H1 (cell line): ENCODE results near the gene FAM98C. TPM values are rescaled to one million over a fixed set of nuclear protein-coding genes. Genes with fewer than 3 reads are reported as not detected.

ENCODE experiments used
- CTCF ChIA-PET: fragments of 300-600 bp; sonication (Branson Sonifier 250); formaldehyde crosslinking; loops from one replicate; lab custom pipeline; 2021; ENCODE audit not compliant: partially characterized antibody; lab: Charles Lee
- POLR2A ChIA-PET: fragments of 300-600 bp; sonication (Branson Sonifier 250); formaldehyde crosslinking; loops from one replicate; lab custom pipeline; 2021; ENCODE audit warnings: inconsistent platforms; ENCODE audit not compliant: partially characterized antibody; lab: Charles Lee
- DNase-seq, 2 experiments: peaks; one replicate each; pipeline versions ENCODE4 v3.0.0 to v3.0.0-alpha.2; 2010 to 2022; ENCODE audit warnings: low spot score in 2 of 2, low read depth in 1 of 2, mixed read lengths in 1 of 2
- FAIRE-seq: peaks from 2 replicates; lab custom pipeline; 2011; peaks lifted over from hg19 to GRCh38; lab: Jason Lieb, UNC
- H2AFZ ChIP-seq: 2 replicates; pipeline ENCODE4 v1.8.1; 2012; ENCODE audit warnings: low read length, inconsistent platforms
- H2AK5ac ChIP-seq: 2 replicates; pipeline ENCODE4 v1.6.1; 2013; ENCODE audit warnings: low read depth, low read length
- H2BK120ac ChIP-seq: replicated peaks from 2 replicates; pipeline ENCODE3; 2013; ENCODE audit warnings: low read depth, low read length, inconsistent platforms
- H2BK12ac ChIP-seq: 2 replicates; pipeline ENCODE4 v1.6.1; 2013; ENCODE audit warnings: low read depth, low read length
- H2BK15ac ChIP-seq: 2 replicates; pipeline ENCODE4 v1.6.1; 2013; ENCODE audit warnings: low read length
- H2BK20ac ChIP-seq: 2 replicates; pipeline ENCODE4 v1.6.1; 2013; ENCODE audit warnings: low read length
- H2BK5ac ChIP-seq: 2 replicates; pipeline ENCODE4 v1.6.1; 2013; ENCODE audit warnings: low read depth, low read length
- H3K14ac ChIP-seq: 2 replicates; pipeline ENCODE4 v1.6.1; 2013; ENCODE audit warnings: inconsistent platforms; ENCODE audit not compliant: insufficient read length
- H3K18ac ChIP-seq: 2 replicates; pipeline ENCODE4 v1.6.1; 2013; ENCODE audit warnings: low read length; ENCODE audit errors: extremely low read depth
- H3K23ac ChIP-seq: 2 replicates; pipeline ENCODE4 v1.6.1; 2013; ENCODE audit warnings: inconsistent platforms; ENCODE audit not compliant: insufficient read length
- H3K23me2 ChIP-seq: 2 replicates; pipeline ENCODE4 v1.6.1; 2013; ENCODE audit warnings: low read depth, low read length
- H3K27ac ChIP-seq: 2 replicates; pipeline ENCODE4 v1.6.1; 2011; ENCODE audit warnings: low read depth, low read length, inconsistent platforms
- H3K27me3 ChIP-seq, 4 experiments: replicated peaks in 1 of 4; 1 replicate in 1 of 4; 2 replicates in 3 of 4; pipeline versions ENCODE4 v1.6.1 to v1.8.1; 2011 to 2013; ENCODE audit warnings: low read length in 3 of 4, mild to moderate bottlenecking in 3 of 4, inconsistent platforms in 2 of 4, mixed read lengths in 2 of 4, moderate library complexity in 1 of 4; ENCODE audit not compliant: control insufficient read depth in 3 of 4, insufficient read depth in 3 of 4; ENCODE audit errors: extremely low read depth in 1 of 4
- H3K36me3 ChIP-seq, 4 experiments: 2 replicates each; pipeline versions ENCODE4 v1.6.1 to v1.8.1; 2011 to 2013; ENCODE audit warnings: mild to moderate bottlenecking in 4 of 4, low read length in 3 of 4, moderate library complexity in 2 of 4, control low read depth in 1 of 4, inconsistent platforms in 1 of 4; ENCODE audit not compliant: insufficient read depth in 4 of 4, control insufficient read depth in 2 of 4
- H3K4ac ChIP-seq: replicated peaks from 2 replicates; pipeline ENCODE3; 2013; ENCODE audit warnings: low read length, low read depth, mixed read lengths, inconsistent platforms; ENCODE audit not compliant: insufficient read length
- H3K4me1 ChIP-seq, 4 experiments: replicated peaks in 1 of 4; 1 replicate in 1 of 4; 2 replicates in 3 of 4; pipeline versions ENCODE4 v1.6.1 to v1.8.1; 2011 to 2013; ENCODE audit warnings: low read length in 3 of 4, inconsistent platforms in 2 of 4, mixed read lengths in 1 of 4; ENCODE audit not compliant: insufficient read depth in 4 of 4, control insufficient read depth in 3 of 4
- H3K4me2 ChIP-seq, 2 experiments: 2 replicates each; pipeline versions ENCODE4 v1.6.1 to v1.8.1; 2011 to 2013; ENCODE audit warnings: low read depth in 2 of 2, low read length in 2 of 2, control low read depth in 1 of 2, inconsistent platforms in 1 of 2, mild to moderate bottlenecking in 1 of 2; ENCODE audit not compliant: insufficient read depth in 1 of 2
- H3K4me3 ChIP-seq, 4 experiments: fragments of 200-600, 300-600 bp in 1 of 4; sonication (generic), shearing (Covaris generic), sonication (Bioruptor Twin) in 1 of 4; 2 replicates each; pipeline versions ENCODE4 v1.5.1 to v1.8.1; 2011 to 2016; ENCODE audit warnings: low read length in 4 of 4, low read depth in 3 of 4, control low read depth in 2 of 4, inconsistent platforms in 2 of 4, mild to moderate bottlenecking in 2 of 4, mixed read lengths in 1 of 4, moderate library complexity in 1 of 4; ENCODE audit not compliant: insufficient read depth in 2 of 4; ENCODE audit errors: extremely low read depth in 1 of 4
- H3K56ac ChIP-seq: replicated peaks from 2 replicates; pipeline ENCODE3; 2013; ENCODE audit warnings: low read depth, mild to moderate bottlenecking, mixed read lengths, low read length, inconsistent platforms; ENCODE audit not compliant: insufficient read length
- H3K79me1 ChIP-seq: 2 replicates; pipeline ENCODE4 v1.6.1; 2013; ENCODE audit warnings: low read depth, low read length, control low read depth
- H3K79me2 ChIP-seq, 2 experiments: 2 replicates each; pipeline versions ENCODE4 v1.6.1 to v1.8.1; 2012 to 2013; ENCODE audit warnings: low read length in 2 of 2, mild to moderate bottlenecking in 2 of 2, inconsistent platforms in 1 of 2; ENCODE audit not compliant: insufficient read depth in 2 of 2, control insufficient read depth in 1 of 2
- H3K9ac ChIP-seq, 4 experiments: replicated peaks in 1 of 4; 1 replicate in 1 of 4; 2 replicates in 3 of 4; pipeline versions ENCODE4 v1.6.1 to v1.8.1; 2011 to 2013; ENCODE audit warnings: low read depth in 3 of 4, low read length in 3 of 4, control low read depth in 2 of 4, mild to moderate bottlenecking in 2 of 4, moderate library complexity in 2 of 4, inconsistent platforms in 1 of 4; ENCODE audit errors: extremely low read depth in 1 of 4
- H3K9me3 ChIP-seq, 2 experiments: 2 replicates each; pipeline versions ENCODE4 v1.6.1 to v1.8.1; 2012 to 2013; ENCODE audit warnings: mild to moderate bottlenecking in 2 of 2, moderate library complexity in 2 of 2, control low read depth in 1 of 2, inconsistent platforms in 1 of 2, low read depth in 1 of 2, low read length in 1 of 2, mixed read lengths in 1 of 2; ENCODE audit not compliant: insufficient read depth in 2 of 2
- H4K20me1 ChIP-seq, 2 experiments: replicated peaks in 1 of 2; 2 replicates each; pipeline versions ENCODE3 to v1.8.1; 2011 to 2013; ENCODE audit warnings: inconsistent platforms in 2 of 2, low read length in 2 of 2, mild to moderate bottlenecking in 1 of 2; ENCODE audit not compliant: insufficient read depth in 2 of 2, control insufficient read depth in 1 of 2
- H4K5ac ChIP-seq: 2 replicates; pipeline ENCODE4 v1.6.1; 2013; ENCODE audit warnings: low read length, low read depth, mixed read lengths, inconsistent platforms; ENCODE audit not compliant: insufficient read length
- H4K8ac ChIP-seq: 2 replicates; pipeline ENCODE4 v1.8.0; 2013; ENCODE audit warnings: mild to moderate bottlenecking, moderate library complexity, low read length, inconsistent platforms; ENCODE audit not compliant: insufficient read depth; ENCODE audit errors: extremely low read depth
- H4K91ac ChIP-seq: replicated peaks from 2 replicates; pipeline ENCODE3; 2013; ENCODE audit warnings: low read length, mixed read lengths, inconsistent platforms; ENCODE audit not compliant: insufficient read length
- ATF3 ChIP-seq: IDR thresholded peaks from 2 replicates; pipeline ENCODE4 v1.6.1; 2011; ENCODE audit warnings: low read depth, mild to moderate bottlenecking, low read length; ENCODE audit not compliant: insufficient read depth
- CREB1 ChIP-seq: IDR thresholded peaks from 2 replicates; pipeline ENCODE4 v1.6.1; 2012; ENCODE audit warnings: inconsistent platforms
- E2F6 ChIP-seq: IDR thresholded peaks from 2 replicates; pipeline ENCODE4 v1.6.1; 2012; ENCODE audit warnings: inconsistent platforms
- GABPA ChIP-seq: IDR thresholded peaks from 2 replicates; pipeline ENCODE4 v1.6.1; 2011; ENCODE audit warnings: mild to moderate bottlenecking, low read length, moderate library complexity, borderline replicate concordance; ENCODE audit not compliant: insufficient read depth
- POLR2AphosphoS5 ChIP-seq: IDR thresholded peaks from 2 replicates; pipeline ENCODE4 v1.6.1; 2011; ENCODE audit warnings: low read depth, low read length
- SIX5 ChIP-seq: IDR thresholded peaks from 2 replicates; pipeline ENCODE4 v1.6.1; 2011; ENCODE audit warnings: mild to moderate bottlenecking, low read depth, low read length
- ZNF274 ChIP-seq: IDR thresholded peaks from 2 replicates; pipeline ENCODE4 v1.7.0; 2012; ENCODE audit warnings: low read length, borderline replicate concordance; ENCODE audit errors: extremely low read depth
- WGBS, 2 experiments: shearing (Covaris generic) in 1 of 2; methylation state at CpG; one replicate each; pipeline versions ENCODE4 v1.1.6 to v1.1.7; 2013 to 2015; ENCODE audit warnings: low lambda C conversion rate in 2 of 2, mixed read lengths in 2 of 2, inconsistent platforms in 1 of 2, low coverage in 1 of 2, missing lambda C conversion rate in 1 of 2; ENCODE audit not compliant: insufficient replicate concordance in 2 of 2, insufficient coverage in 1 of 2, insufficient read length in 1 of 2; ENCODE audit errors: extremely low coverage in 1 of 2, missing lambda C conversion rate in 1 of 2; 5-methylcytosine and 5-hydroxymethylcytosine counted together
- polyA plus RNA-seq, 7 experiments: library from polyadenylated mRNA; depleted of rRNA in 3 of 7; stranded (reverse) in 5 of 7; unstranded in 2 of 7; fragments of >200 nt in 5 of 7; fragments of 200-250 nt in 2 of 7; gene quantifications; 1 replicate in 5 of 7; 2 replicates in 1 of 7; 4 replicates in 1 of 7; pipeline versions ENCODE4 v1.2.1 to v1.2.3, GENCODE V29; 2011 to 2013; ENCODE audit warnings: missing spikeins in 2 of 7, mixed read lengths in 2 of 7
- total RNA-seq: library from RNA; stranded (reverse); fragmentation: NEBNext Ultra II Directional; extraction: Animal tissue kit (Norgen Biotek cat#: 25700); gene quantifications from 2 replicates; pipeline ENCODE4 v1.2.1, GENCODE V29; 2021

FAM98C gene
- total and polyA plus RNA-seq, 2 of the 8 experiments (the other 6 are each of a cell fraction or from before 2014, with no cell fraction given): 6.1 to 9.4 TPM

GRCh38 chr19:38385057-38385803, 17.7 kb upstream of the FAM98C start:
- Histone ChIP-seq H3K79me1 (peaks cover 4% of the 10 kb centered on the region; the same call in 1 of the 2 replicates), H3K27ac (no peak overlapping the region), H3K18ac (no peak overlapping the region), H2AK5ac (0 out of 2 replicates have a peak overlapping the region, but pooled peaks have one; percentile 19), H3K27me3 (no peaks in the 10 kb centered on the region), H3K79me2 (peaks cover 0 to 3% of the 10 kb centered on the region in 2 experiments; a peak in 1 of 4 replicates), H3K36me3 (peaks cover 14 to 26% (median 22%) of the 10 kb centered on the region in 4 experiments; a peak in 7 of 8 replicates), H2BK12ac (no peak overlapping the region), H2BK15ac (no peak overlapping the region), H3K9ac (no peak overlapping the region), H3K4me1 (peaks cover 3 to 18% (median 8%) of the 10 kb centered on the region in 4 experiments), H3K14ac (no peak overlapping the region), H3K23ac (no peak overlapping the region), H4K20me1 (peaks cover 0 to 19% of the 10 kb centered on the region in 2 experiments), H4K5ac (no peak overlapping the region), H2BK20ac (no peak overlapping the region), H3K23me2 (peaks cover 12% of the 10 kb centered on the region), H3K56ac (no peak overlapping the region), H3K4me3 (0 out of 8 replicates have a peak overlapping the region, but pooled peaks of 1 of the 4 experiments have one; percentile 95), H3K4ac (no peak overlapping the region), H4K91ac (no peak overlapping the region), H2BK5ac (no peak overlapping the region), H4K8ac (no peak overlapping the region), H2BK120ac (no peak overlapping the region), H3K9me3 (no peaks in the 10 kb centered on the region), H2AFZ (no peak overlapping the region), H3K4me2 (peak overlapping the region; percentile 82 to 92; a peak in 2 of 4 replicates)
- TF ChIP-seq GABPA: no peak
- TF ChIP-seq POLR2AphosphoS5: peak; percentile 31; the same call in 1 of the 2 replicates
- TF ChIP-seq CREB1: no peak
- TF ChIP-seq E2F6: no peak
- TF ChIP-seq ZNF274: no peak
- no peak for TF ChIP-seq ATF3
- TF ChIP-seq SIX5: no peak
- ChIA-PET CTCF (interaction anchor here (0.5 to 3.2 kb wide), 23 partner anchors 10 to 339 kb away, joined by 3 to 37 read pairs (median 4); partner anchors contain the start of genes CATSPERG, FAM98C, PPP1R14A and PSMD8), POLR2A (interaction anchor here (0.9 to 3.0 kb wide), 11 partner anchors 9 to 151 kb away, joined by 3 to 12 read pairs (median 3); partner anchors contain the start of gene PSMD8)
- DNase-seq (no peak), FAIRE-seq (no peak)
- WGBS, 2 experiments: 87% methylated on average over 37 of the region's 40 CpGs; no CpG with 5 or more reads in 1 of the 2 experiments
